Stimulated activated CD4-positive, alpha-beta T cell treated with anti-CD3 and anti-CD28 coated beads, Interleukin-2, amount 100 ng/mL, for 4 hours (primary cell): ENCODE data around the gene MPPE1.
"Not testable (repeated sequence)": the region's sequence is repeated elsewhere in the genome, so short reads cannot be mapped to it uniquely, and the experiment has no call there.

Source experiments
- DNase-seq: peaks from one replicate; pipeline ENCODE4 v3.0.0-alpha.2; 2020; ENCODE audit warnings: low read depth

MPPE1 gene

DNA sequence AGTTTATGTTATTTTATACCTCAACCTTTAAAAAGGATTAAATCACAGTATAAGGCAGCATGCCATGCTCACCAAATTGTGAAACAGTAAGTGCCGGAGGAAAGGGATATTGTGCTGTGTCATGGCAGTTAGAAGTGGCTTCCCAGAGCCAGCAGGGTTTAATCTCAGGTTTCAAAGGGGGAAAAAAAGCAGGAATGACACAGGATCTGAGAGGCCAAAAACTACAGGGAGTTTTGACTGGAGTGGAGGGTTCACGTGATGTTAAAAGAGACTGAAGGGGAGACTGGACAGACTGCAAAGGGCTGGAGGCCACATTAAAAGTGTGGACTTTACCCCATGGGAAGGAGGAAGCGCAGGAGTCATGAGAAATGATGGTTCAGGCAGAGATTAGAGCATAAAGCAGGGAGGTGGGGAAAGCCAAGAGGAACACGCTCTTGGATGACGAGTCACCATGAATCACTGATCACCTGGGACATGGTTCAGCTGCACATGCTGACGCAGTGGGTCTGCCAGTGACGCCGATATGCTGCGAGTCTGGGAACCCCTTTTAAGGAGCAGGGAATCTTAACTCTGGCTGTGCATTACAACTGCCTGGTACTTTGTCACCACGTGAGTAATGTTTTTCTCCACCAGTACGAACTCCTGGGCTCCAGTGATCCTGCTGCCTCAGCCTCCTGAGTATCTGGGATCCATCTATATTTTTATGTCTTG lies 50.8 kb downstream of the MPPE1 start:
- DNase-seq = no peak

DNA sequence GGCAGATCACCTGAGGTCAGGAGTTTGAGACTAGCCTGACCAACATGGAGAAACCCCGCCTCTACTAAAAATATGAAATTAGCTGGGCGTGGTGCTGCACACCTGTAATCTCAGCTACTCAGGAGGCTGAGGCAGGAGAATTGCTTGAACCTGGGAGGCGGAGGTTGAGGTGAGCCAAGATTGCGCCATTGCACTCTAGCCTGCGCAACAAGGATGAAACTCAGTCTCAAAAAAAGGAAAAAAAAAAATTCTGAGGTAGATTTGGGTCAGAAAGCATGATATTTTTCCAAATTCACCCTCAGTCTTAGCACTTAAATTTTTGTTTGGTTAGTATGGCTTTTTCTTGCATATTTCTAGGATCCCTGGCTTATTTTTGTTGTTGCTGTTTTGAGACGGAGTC lies 53.6 kb downstream of the MPPE1 start:
- DNase-seq = not testable (repeated sequence)

DNA sequence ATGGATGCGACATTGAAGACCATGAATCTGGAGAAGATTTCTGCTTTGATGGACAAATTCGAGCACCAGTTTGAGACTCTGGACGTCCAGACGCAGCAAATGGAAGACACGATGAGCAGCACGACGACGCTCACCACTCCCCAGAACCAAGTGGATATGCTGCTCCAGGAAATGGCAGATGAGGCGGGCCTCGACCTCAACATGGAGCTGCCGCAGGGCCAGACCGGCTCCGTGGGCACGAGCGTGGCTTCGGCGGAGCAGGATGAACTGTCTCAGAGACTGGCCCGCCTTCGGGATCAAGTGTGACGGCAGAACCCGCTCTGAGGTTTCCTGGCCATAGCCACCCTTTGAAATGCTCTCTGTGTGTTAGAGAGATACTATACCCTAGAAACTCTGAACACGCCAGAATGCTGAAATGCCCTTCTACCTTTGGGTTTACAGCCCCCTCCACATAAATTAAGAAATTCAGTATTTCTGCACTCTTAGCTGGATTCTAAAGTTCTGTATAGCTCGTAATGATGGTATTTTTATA lies 56.2 kb downstream of the MPPE1 start:
- DNase-seq = no peak

GRCh38 chr18:11851146-11851805 lies 56.8 kb downstream of the MPPE1 start, which contains the start of gene CHMP1B:
TSS of gene CHMP1B (plus strand) at chr18:11851413. CDS start at chr18:11851512, 99 bp downstream.
- DNase-seq = peak; percentile 94

DNA sequence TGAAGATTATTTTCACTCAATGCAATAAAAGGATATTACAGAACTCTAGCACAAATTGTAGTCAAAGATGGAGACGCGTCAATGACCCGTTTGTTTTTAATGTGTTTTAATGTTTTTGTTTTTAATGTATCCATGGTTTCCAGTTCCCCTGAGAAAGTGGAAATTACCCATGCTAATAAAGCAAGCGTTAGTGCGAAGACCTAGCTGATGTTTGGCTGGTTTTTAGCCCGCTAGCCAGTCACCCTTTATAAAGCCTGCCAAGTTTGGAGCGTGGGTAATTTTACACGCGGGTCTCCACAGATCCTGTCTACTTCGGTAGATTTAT lies 57.3 kb downstream of the MPPE1 start:
- DNase-seq = no peak

- DNase-seq = peak; percentile 14
Measured at GRCh38 chr18:11849841-11850634, 58.1 kb downstream of the MPPE1 start.

- DNase-seq = no peak
Measured at GRCh38 chr18:11849279-11849678, 58.8 kb downstream of the MPPE1 start.

- DNase-seq = no peak
Measured at GRCh38 chr18:11847811-11848210, 60.3 kb downstream of the MPPE1 start.

DNA sequence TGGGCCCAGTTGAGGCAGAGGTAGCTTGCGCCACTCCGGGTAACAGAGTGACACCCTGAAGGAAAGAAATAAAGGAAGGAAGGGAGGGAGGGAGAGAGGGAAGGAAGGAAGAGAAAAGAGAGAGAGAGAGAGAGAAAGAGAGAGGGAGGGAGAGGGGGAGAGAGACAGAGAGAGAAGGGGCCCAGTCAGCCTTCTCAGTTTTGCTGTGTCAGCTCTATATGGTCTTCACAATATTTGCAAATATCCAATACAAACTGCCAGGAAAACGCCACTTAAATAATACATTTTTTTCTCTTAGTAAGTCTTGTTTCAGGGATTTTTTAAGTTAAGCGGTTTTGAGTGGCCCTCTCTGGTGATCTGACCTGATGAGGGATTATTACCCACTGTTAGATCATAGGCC lies 62.5 kb downstream of the MPPE1 start:
- DNase-seq = no peak

DNA sequence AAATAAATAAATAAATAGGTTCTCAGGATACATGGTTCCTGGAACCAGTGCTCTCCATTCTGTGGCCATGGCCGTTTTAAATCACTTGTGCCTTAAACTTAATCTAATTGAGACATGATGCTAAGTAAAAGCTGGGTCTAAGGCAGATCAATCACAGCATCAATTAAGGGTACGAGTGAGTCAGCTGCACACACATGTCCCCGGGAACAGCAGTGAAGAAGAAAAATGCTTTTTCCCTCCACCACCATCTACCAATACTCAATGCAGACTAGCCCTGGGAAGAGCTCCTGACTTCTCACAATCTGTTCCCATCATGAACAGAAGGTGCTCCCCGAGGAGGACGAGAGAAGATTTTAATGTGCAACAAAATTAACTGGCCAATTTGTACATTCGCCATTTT lies 63.7 kb downstream of the MPPE1 start:
- no peak for DNase-seq

DNA sequence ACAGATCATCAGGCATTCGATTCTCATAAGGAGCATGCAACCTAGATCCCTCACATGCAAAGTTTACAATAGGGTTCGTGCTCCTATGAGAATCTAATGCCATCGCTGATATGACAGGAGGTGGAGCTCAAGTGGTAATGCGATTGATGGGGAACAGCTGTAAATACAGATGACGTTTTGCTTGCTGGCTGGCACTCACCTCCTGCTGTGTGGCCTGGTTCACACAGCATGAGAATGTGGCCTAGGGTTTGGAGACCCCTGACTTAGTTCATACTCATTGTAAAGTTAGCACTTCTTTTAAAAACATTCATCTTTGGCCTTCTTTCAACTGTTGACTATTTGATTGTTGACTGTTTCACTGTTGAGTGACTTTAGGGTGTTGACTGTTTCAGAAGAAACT lies 65.6 kb downstream of the MPPE1 start:
- DNase-seq = no peak

- no peak for DNase-seq
Measured at GRCh38 chr18:11840493-11840892, 67.6 kb downstream of the MPPE1 start.

- no peak for DNase-seq
Measured at GRCh38 chr18:11839556-11839955, 68.6 kb downstream of the MPPE1 start.

GRCh38 chr18:11834772-11835171 lies 73.3 kb downstream of the MPPE1 start:
- DNase-seq = no peak
